ENCODE data around the gene ADARB1. TPM values are rescaled to one million over a fixed set of nuclear protein-coding genes. Genes with fewer than 3 reads are reported as not detected.
A peak's percentile ranks its signal among the peaks of the same experiment; 100 is the strongest.

Gene ADARB1
- total RNA-seq, 2 experiments from 2014 or later = 6.6 to 20.5 TPM

- H3K79me2 ChIP-seq (ENCODE audit: insufficient read depth, low read depth, low read length) = no peaks in the 10 kb centered on the region
Measured at GRCh38 chr21:45105906-45106485, 31.6 kb downstream of the ADARB1 start.

GRCh38 chr21:45108034-45108790, 33.8 kb downstream of the ADARB1 start:
- 0 out of 2 replicates have a peak, but pooled peaks cover 7% of the 10 kb centered on the region for H3K9me3 ChIP-seq (ENCODE audit: low read length)
- no peaks in the 10 kb centered on the region; the same call in 1 of the 2 replicates for H3K36me3 ChIP-seq (ENCODE audit: insufficient read depth, low read length)
- BruUV-seq (replicated peaks) = no TSS peak
- no peak for TF ChIP-seq CTCF (conservative IDR thresholded peaks at IDR 0.05; ENCODE audit: low read length)
- TF ChIP-seq EZH2phosphoT487 (IDR thresholded peaks at IDR 0.05; ENCODE audit: borderline replicate concordance, low read depth, low read length) = no peak
- POLR2A ChIA-PET = interaction anchor here (2.1 to 5.2 kb wide), 2 partner anchors 14 to 19 kb away, joined by 5 to 52 read pairs; no protein-coding TSS in a partner anchor
- no peaks in the 10 kb centered on the region for H3K79me2 ChIP-seq (ENCODE audit: insufficient read depth, low read depth, low read length)
- intact Hi-C loops (cut with micrococcal nuclease; ENCODE audit: unreplicated experiment) = no loop called here
- H3K4me2 ChIP-seq (ENCODE audit: low read length) = 0 out of 2 replicates have a peak overlapping the region, but pooled peaks have one; percentile 62
- no peaks in the 10 kb centered on the region for H3K9me2 ChIP-seq (ENCODE audit: insufficient read depth, low read length)
- peaks cover 82% of the 10 kb centered on the region for H3K4me1 ChIP-seq (ENCODE audit: insufficient read depth, low read length, poor library complexity, severe bottlenecking)
- no peak for DNase-seq (ENCODE audit: low spot score)
- no peak overlapping the region for H3K27ac ChIP-seq (ENCODE audit: low read depth, low read length, poor library complexity, severe bottlenecking)
- no peak overlapping the region for H2AFZ ChIP-seq (ENCODE audit: low read length)
- CTCF ChIA-PET (ENCODE audit: unreplicated experiment) = interaction anchor here (0.9 to 1.2 kb wide), 2 partner anchors 10 to 17 kb away, joined by 4 to 5 read pairs; no protein-coding TSS in a partner anchor
- H3K4me3 ChIP-seq (ENCODE audit: low read depth, low read length, poor library complexity, severe bottlenecking) = no peak overlapping the region
- no peaks in the 10 kb centered on the region for H4K20me1 ChIP-seq (ENCODE audit: insufficient read depth, low read length)

More at GRCh38 chr21:45105906-45106485, 31.6 kb downstream of the ADARB1 start:
- H3K36me3 ChIP-seq (ENCODE audit: insufficient read depth, low read length) = no peaks in the 10 kb centered on the region; the same call in 1 of the 2 replicates
- H3K9me3 ChIP-seq (ENCODE audit: low read length) = 0 out of 2 replicates have a peak, but pooled peaks cover 7% of the 10 kb centered on the region
- no TSS peak for BruUV-seq (replicated peaks)
- no peaks in the 10 kb centered on the region for H4K20me1 ChIP-seq (ENCODE audit: insufficient read depth, low read length)
- no peak overlapping the region for H3K4me3 ChIP-seq (ENCODE audit: low read depth, low read length, poor library complexity, severe bottlenecking)
- no peak overlapping the region for H3K27ac ChIP-seq (ENCODE audit: low read depth, low read length, poor library complexity, severe bottlenecking)
- TF ChIP-seq EZH2phosphoT487 (IDR thresholded peaks at IDR 0.05; ENCODE audit: borderline replicate concordance, low read depth, low read length) (no peak), CTCF (conservative IDR thresholded peaks at IDR 0.05; ENCODE audit: low read length) (no peak)
- peaks cover 70% of the 10 kb centered on the region for H3K4me1 ChIP-seq (ENCODE audit: insufficient read depth, low read length, poor library complexity, severe bottlenecking)
- ChIA-PET CTCF (ENCODE audit: unreplicated experiment) (interaction anchor here (1.0 to 1.5 kb wide), 4 partner anchors 8 to 32 kb away, joined by 3 to 6 read pairs (median 4); no protein-coding TSS in a partner anchor), POLR2A (interaction anchor here (0.5 to 5.2 kb wide), 6 partner anchors 11 to 164 kb away, joined by 3 to 52 read pairs (median 4); no protein-coding TSS in a partner anchor)
- no peak overlapping the region for H2AFZ ChIP-seq (ENCODE audit: low read length)
- no peaks in the 10 kb centered on the region for H3K9me2 ChIP-seq (ENCODE audit: insufficient read depth, low read length)
- DNase-seq (ENCODE audit: low spot score) = no peak
- no peak overlapping the region for H3K4me2 ChIP-seq (ENCODE audit: low read length)
- intact Hi-C loops (cut with micrococcal nuclease; ENCODE audit: unreplicated experiment) = no loop called here

Measured in OCI-LY7 (cell line).